Astrocyte (in vitro differentiated cells and primary cell): ENCODE data around the gene C9orf50. TPM values are rescaled to one million over a fixed set of nuclear protein-coding genes. Genes with fewer than 3 reads are reported as not detected.

Experiments
- DNase-seq: peaks from one replicate; pipeline ENCODE4 v3.0.0-alpha.2; 2010; ENCODE audit warnings: low read depth
- FAIRE-seq: peaks from 2 replicates; lab custom pipeline; 2011; peaks lifted over from hg19 to GRCh38; lab: Jason Lieb, UNC
- H2AFZ ChIP-seq: 2 replicates; pipeline ENCODE4 v1.6.0; 2012; ENCODE audit warnings: low read depth, low read length, inconsistent platforms
- H3K27ac ChIP-seq: 2 replicates; pipeline ENCODE4 v1.5.1; 2011; ENCODE audit warnings: low read depth, low read length, inconsistent platforms
- H3K27me3 ChIP-seq: 2 replicates; pipeline ENCODE4 v1.6.0; 2011; ENCODE audit warnings: low read length, inconsistent platforms; ENCODE audit not compliant: insufficient read depth
- H3K36me3 ChIP-seq: 2 replicates; pipeline ENCODE4 v1.5.1; 2011; ENCODE audit warnings: low read length, inconsistent platforms; ENCODE audit not compliant: insufficient read depth
- H3K4me1 ChIP-seq: 2 replicates; pipeline ENCODE4 v1.5.1; 2011; ENCODE audit warnings: low read length, inconsistent platforms; ENCODE audit not compliant: insufficient read depth
- H3K4me2 ChIP-seq: 2 replicates; pipeline ENCODE4 v1.6.0; 2012; ENCODE audit warnings: low read length, inconsistent platforms
- H3K4me3 ChIP-seq: 2 replicates; pipeline ENCODE4 v1.5.1; 2011; ENCODE audit warnings: low read depth, mild to moderate bottlenecking, low read length, inconsistent platforms; ENCODE audit not compliant: insufficient read depth
- H3K79me2 ChIP-seq: 2 replicates; pipeline ENCODE4 v1.6.0; 2012; ENCODE audit warnings: mild to moderate bottlenecking, low read length, inconsistent platforms; ENCODE audit not compliant: insufficient read depth
- H3K9ac ChIP-seq: 2 replicates; pipeline ENCODE4 v1.6.0; 2012; ENCODE audit warnings: mild to moderate bottlenecking, low read length, inconsistent platforms
- H3K9me3 ChIP-seq: 2 replicates; pipeline ENCODE4 v1.5.1; 2012; ENCODE audit warnings: low read depth, mild to moderate bottlenecking, low read length, inconsistent platforms; ENCODE audit not compliant: insufficient read depth
- H4K20me1 ChIP-seq: 2 replicates; pipeline ENCODE4 v1.6.0; 2012; ENCODE audit warnings: low read length, inconsistent platforms; ENCODE audit not compliant: insufficient read depth
- H3K27ac Mint-ChIP-seq: one replicate; pipeline ENCODE4 v1.8.0; 2021; ENCODE audit warnings: mild to moderate bottlenecking, mixed read lengths; ENCODE audit not compliant: unreplicated experiment
- H3K27me3 Mint-ChIP-seq: one replicate; pipeline ENCODE4 v1.8.0; 2021; ENCODE audit warnings: low read depth, mixed read lengths; ENCODE audit not compliant: unreplicated experiment
- H3K36me3 Mint-ChIP-seq: one replicate; pipeline ENCODE4 v1.8.0; 2021; ENCODE audit warnings: low read depth, mixed read lengths; ENCODE audit not compliant: unreplicated experiment
- H3K4me1 Mint-ChIP-seq: one replicate; pipeline ENCODE4 v1.8.0; 2021; ENCODE audit warnings: low read depth, mixed read lengths; ENCODE audit not compliant: unreplicated experiment
- H3K4me3 Mint-ChIP-seq: one replicate; pipeline ENCODE4 v1.8.0; 2021; ENCODE audit warnings: mild to moderate bottlenecking, moderate library complexity, mixed read lengths; ENCODE audit not compliant: unreplicated experiment
- H3K9me3 Mint-ChIP-seq: one replicate; pipeline ENCODE4 v1.8.0; 2021; ENCODE audit warnings: mild to moderate bottlenecking, mixed read lengths; ENCODE audit not compliant: unreplicated experiment
- EZH2 ChIP-seq: IDR thresholded peaks from 2 replicates; pipeline ENCODE4 v1.6.1; 2012; ENCODE audit warnings: mild to moderate bottlenecking, low read length, inconsistent platforms; ENCODE audit not compliant: insufficient read depth
- total RNA-seq: library from RNA; stranded (reverse); gene quantifications from 2 replicates; pipeline ENCODE4 v1.2.1, GENCODE V29; 2021
- TF ChIP-seq, protein P1 (sequence below): IDR thresholded peaks from 2 replicates; pipeline ENCODE4 v1.5.1; 2011; ENCODE audit warnings: low read depth, mild to moderate bottlenecking, inconsistent platforms, low read length, moderate library complexity; ENCODE audit not compliant: insufficient read depth

Gene C9orf50
- total RNA-seq, 1 donor from 2014 or later = 0.41 TPM

- no peak overlapping the region for H3K4me3 ChIP-seq
- H3K27ac ChIP-seq = no peak overlapping the region
- H3K4me2 ChIP-seq = no peak overlapping the region
- H3K36me3 Mint-ChIP-seq = no peaks in the 10 kb centered on the region
- no peaks in the 10 kb centered on the region for H3K4me1 ChIP-seq
- H3K4me3 Mint-ChIP-seq = no peak overlapping the region
- peaks cover 18% of the 10 kb centered on the region for H3K27me3 Mint-ChIP-seq
- H3K4me1 Mint-ChIP-seq = peaks cover 5% of the 10 kb centered on the region
- no peak overlapping the region for H2AFZ ChIP-seq
- no peak overlapping the region for H3K27ac Mint-ChIP-seq
- no peaks in the 10 kb centered on the region for H3K9me3 Mint-ChIP-seq
- no peaks in the 10 kb centered on the region for H3K9me3 ChIP-seq
- FAIRE-seq (no peak), DNase-seq (no peak)
- TF ChIP-seq, protein P1, sequence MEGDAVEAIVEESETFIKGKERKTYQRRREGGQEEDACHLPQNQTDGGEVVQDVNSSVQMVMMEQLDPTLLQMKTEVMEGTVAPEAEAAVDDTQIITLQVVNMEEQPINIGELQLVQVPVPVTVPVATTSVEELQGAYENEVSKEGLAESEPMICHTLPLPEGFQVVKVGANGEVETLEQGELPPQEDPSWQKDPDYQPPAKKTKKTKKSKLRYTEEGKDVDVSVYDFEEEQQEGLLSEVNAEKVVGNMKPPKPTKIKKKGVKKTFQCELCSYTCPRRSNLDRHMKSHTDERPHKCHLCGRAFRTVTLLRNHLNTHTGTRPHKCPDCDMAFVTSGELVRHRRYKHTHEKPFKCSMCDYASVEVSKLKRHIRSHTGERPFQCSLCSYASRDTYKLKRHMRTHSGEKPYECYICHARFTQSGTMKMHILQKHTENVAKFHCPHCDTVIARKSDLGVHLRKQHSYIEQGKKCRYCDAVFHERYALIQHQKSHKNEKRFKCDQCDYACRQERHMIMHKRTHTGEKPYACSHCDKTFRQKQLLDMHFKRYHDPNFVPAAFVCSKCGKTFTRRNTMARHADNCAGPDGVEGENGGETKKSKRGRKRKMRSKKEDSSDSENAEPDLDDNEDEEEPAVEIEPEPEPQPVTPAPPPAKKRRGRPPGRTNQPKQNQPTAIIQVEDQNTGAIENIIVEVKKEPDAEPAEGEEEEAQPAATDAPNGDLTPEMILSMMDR = no peak
- TF ChIP-seq EZH2 = no peak
- H3K27me3 ChIP-seq = no peaks in the 10 kb centered on the region
- H3K36me3 ChIP-seq = no peaks in the 10 kb centered on the region
- H3K9ac ChIP-seq = no peak overlapping the region
- no peaks in the 10 kb centered on the region for H4K20me1 ChIP-seq
- H3K79me2 ChIP-seq = no peaks in the 10 kb centered on the region
Observed at GRCh38 chr9:129587487-129588262, 33.2 kb downstream of the C9orf50 start.

DNA sequence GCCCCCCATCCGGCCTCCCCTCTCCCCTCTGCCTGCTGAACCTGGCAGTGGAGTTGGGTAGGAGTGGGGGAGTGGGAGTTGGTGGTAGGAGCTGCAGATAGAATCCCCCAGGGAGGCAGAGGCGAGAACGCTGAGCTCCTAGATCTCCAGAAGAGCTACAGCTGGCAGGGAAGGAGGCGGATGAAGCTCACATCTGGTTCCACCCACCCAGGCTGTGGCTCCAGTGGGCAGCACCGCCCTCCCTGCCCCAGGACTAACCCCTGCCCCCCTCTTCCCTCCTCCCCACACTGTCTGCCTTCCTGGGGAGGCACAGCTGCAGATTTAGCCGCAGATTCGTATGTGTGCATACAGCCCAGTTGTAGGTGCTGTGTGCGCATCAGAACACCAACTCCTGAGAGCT, 34.2 kb downstream of the C9orf50 start:
- Histone ChIP-seq H2AFZ (no peak overlapping the region), H3K9ac (no peak overlapping the region), H3K79me2 (no peaks in the 10 kb centered on the region), H3K36me3 (no peaks in the 10 kb centered on the region), H3K27ac (no peak overlapping the region), H3K4me1 (no peaks in the 10 kb centered on the region), H3K4me3 (no peak overlapping the region), H3K27me3 (no peaks in the 10 kb centered on the region), H4K20me1 (no peaks in the 10 kb centered on the region), H3K4me2 (no peak overlapping the region), H3K9me3 (no peaks in the 10 kb centered on the region)
- TF ChIP-seq EZH2 = no peak
- TF ChIP-seq, protein P1 = no peak
- Mint-ChIP-seq H3K4me1 (no peaks in the 10 kb centered on the region), H3K4me3 (no peak overlapping the region), H3K36me3 (no peaks in the 10 kb centered on the region), H3K9me3 (no peaks in the 10 kb centered on the region), H3K27ac (no peak overlapping the region), H3K27me3 (peaks cover 25% of the 10 kb centered on the region)
- no peak for DNase-seq
- no peak for FAIRE-seq

GRCh38 chr9:129586245-129586644, 34.7 kb downstream of the C9orf50 start:
- Histone ChIP-seq H3K9ac (no peak overlapping the region), H3K4me3 (no peak overlapping the region), H3K27ac (no peak overlapping the region), H3K27me3 (no peaks in the 10 kb centered on the region), H2AFZ (no peak overlapping the region), H3K4me2 (no peak overlapping the region), H3K4me1 (no peaks in the 10 kb centered on the region), H3K36me3 (no peaks in the 10 kb centered on the region), H3K79me2 (no peaks in the 10 kb centered on the region), H3K9me3 (no peaks in the 10 kb centered on the region), H4K20me1 (no peaks in the 10 kb centered on the region)
- DNase-seq = no peak
- no peaks in the 10 kb centered on the region for H3K9me3 Mint-ChIP-seq
- FAIRE-seq = no peak
- H3K4me3 Mint-ChIP-seq = no peak overlapping the region
- H3K36me3 Mint-ChIP-seq = no peaks in the 10 kb centered on the region
- no peak for TF ChIP-seq EZH2
- TF ChIP-seq, protein P1 = no peak
- no peaks in the 10 kb centered on the region for H3K4me1 Mint-ChIP-seq
- peaks cover 24% of the 10 kb centered on the region for H3K27me3 Mint-ChIP-seq
- no peak overlapping the region for H3K27ac Mint-ChIP-seq
